Activated T-helper 1 cell treated with anti-CD3 and anti-CD28 coated beads, Interleukin-12 subunit alpha, Interleukin-12 subunit beta, Interleukin-2, Interleukin-4 antibody, amounts not matched to agents 30 ng/mL and 10 ng/mL and 1 ng/mL, durations not matched to agents 14 hours and 24 hours and 36 hours (primary cell): ENCODE measurements around the gene DOCK11. TPM values are rescaled to one million over a fixed set of nuclear protein-coding genes. Genes with fewer than 3 reads are reported as not detected.

Experiments used
- DNase-seq: peaks from one replicate; pipeline ENCODE4 v3.0.0; 2021; ENCODE audit warnings: low spot score
- H3K27ac Mint-ChIP-seq: one replicate; pipeline ENCODE4 v1.8.0; 2021; ENCODE audit warnings: mild to moderate bottlenecking, mixed read lengths
- H3K27me3 Mint-ChIP-seq: one replicate; pipeline ENCODE4 v1.8.0; 2022; ENCODE audit warnings: mild to moderate bottlenecking, moderate library complexity, mixed read lengths; ENCODE audit not compliant: insufficient read depth
- H3K36me3 Mint-ChIP-seq: one replicate; pipeline ENCODE4 v1.8.0; 2021; ENCODE audit warnings: low read depth, mixed read lengths
- H3K4me1 Mint-ChIP-seq: one replicate; pipeline ENCODE4 v1.8.0; 2021; ENCODE audit warnings: low read depth, mixed read lengths
- H3K4me3 Mint-ChIP-seq: one replicate; pipeline ENCODE4 v1.8.0; 2021; ENCODE audit warnings: mild to moderate bottlenecking, moderate library complexity, mixed read lengths
- H3K9me3 Mint-ChIP-seq: one replicate; pipeline ENCODE4 v1.8.0; 2021; ENCODE audit warnings: mixed read lengths
- intact Hi-C: fragments of 100-400 bp; cut with micrococcal nuclease; formaldehyde crosslinking; loops from one replicate; pipeline ENCODE4 v1.15.1; 2024
- total RNA-seq: library from RNA; stranded (reverse); gene quantifications from 2 replicates; pipeline ENCODE4 v1.2.3, GENCODE V29; 2022

Gene DOCK11
- total RNA-seq, 1 donor from 2014 or later: 28.6 TPM

- intact Hi-C loops: no loop called here
- Mint-ChIP-seq H3K4me3 (no peak overlapping the region), H3K4me1 (peaks cover 7% of the 10 kb centered on the region), H3K9me3 (no peaks in the 10 kb centered on the region), H3K36me3 (peaks cover 16% of the 10 kb centered on the region), H3K27me3 (no peaks in the 10 kb centered on the region), H3K27ac (no peak overlapping the region)
- DNase-seq: no peak
Measured at GRCh38 chrX:118548841-118549240, 53.2 kb downstream of the DOCK11 start.

GRCh38 chrX:118550792-118551191, 55.2 kb downstream of the DOCK11 start:
- intact Hi-C loops: no loop called here
- H3K9me3 Mint-ChIP-seq: no peaks in the 10 kb centered on the region
- no peak overlapping the region for H3K4me3 Mint-ChIP-seq
- H3K27ac Mint-ChIP-seq: peak overlapping the region; percentile 31
- no peak for DNase-seq
- no peaks in the 10 kb centered on the region for H3K27me3 Mint-ChIP-seq
- H3K36me3 Mint-ChIP-seq: peaks cover 10% of the 10 kb centered on the region
- peaks cover 14% of the 10 kb centered on the region for H3K4me1 Mint-ChIP-seq

- no peak for DNase-seq
Measured at GRCh38 chrX:118551426-118551825, 55.8 kb downstream of the DOCK11 start.

GRCh38 chrX:118552121-118552900, 56.7 kb downstream of the DOCK11 start:
- H3K27ac Mint-ChIP-seq: peak overlapping the region; percentile 67
- peaks cover 19% of the 10 kb centered on the region for H3K4me1 Mint-ChIP-seq
- H3K4me3 Mint-ChIP-seq: no peak overlapping the region
- DNase-seq: no peak
- H3K27me3 Mint-ChIP-seq: no peaks in the 10 kb centered on the region
- intact Hi-C loops: no loop called here
- H3K36me3 Mint-ChIP-seq: peaks cover 17% of the 10 kb centered on the region
- no peaks in the 10 kb centered on the region for H3K9me3 Mint-ChIP-seq

More at GRCh38 chrX:118551426-118551825, 55.8 kb downstream of the DOCK11 start:
- Mint-ChIP-seq H3K4me1 (peaks cover 14% of the 10 kb centered on the region), H3K9me3 (no peaks in the 10 kb centered on the region), H3K27me3 (no peaks in the 10 kb centered on the region), H3K4me3 (no peak overlapping the region), H3K36me3 (peaks cover 10% of the 10 kb centered on the region), H3K27ac (no peak overlapping the region)
- intact Hi-C loops: no loop called here

- no peak for DNase-seq
- Mint-ChIP-seq H3K4me1 (peaks cover 19% of the 10 kb centered on the region), H3K27me3 (no peaks in the 10 kb centered on the region), H3K36me3 (peaks cover 17% of the 10 kb centered on the region), H3K27ac (no peak overlapping the region), H3K4me3 (no peak overlapping the region), H3K9me3 (no peaks in the 10 kb centered on the region)
- intact Hi-C loops: no loop called here
Measured at GRCh38 chrX:118553042-118553710, 57.6 kb downstream of the DOCK11 start.

- intact Hi-C loops: no loop called here
- Mint-ChIP-seq H3K27ac (no peak overlapping the region), H3K27me3 (no peaks in the 10 kb centered on the region), H3K36me3 (peaks cover 17% of the 10 kb centered on the region), H3K4me1 (peaks cover 19% of the 10 kb centered on the region), H3K4me3 (no peak overlapping the region), H3K9me3 (no peaks in the 10 kb centered on the region)
- DNase-seq: no peak
Measured at GRCh38 chrX:118554511-118554910, 58.9 kb downstream of the DOCK11 start.

GRCh38 chrX:118558926-118559325, 63.3 kb downstream of the DOCK11 start:
- H3K4me3 Mint-ChIP-seq: no peak overlapping the region
- intact Hi-C loops: no loop called here
- no peak for DNase-seq
- H3K27ac Mint-ChIP-seq: no peak overlapping the region
- H3K9me3 Mint-ChIP-seq: no peaks in the 10 kb centered on the region
- H3K27me3 Mint-ChIP-seq: no peaks in the 10 kb centered on the region
- peaks cover 25% of the 10 kb centered on the region for H3K4me1 Mint-ChIP-seq
- peaks cover 26% of the 10 kb centered on the region for H3K36me3 Mint-ChIP-seq

- Mint-ChIP-seq H3K36me3 (peaks cover 28% of the 10 kb centered on the region), H3K4me1 (peaks cover 18% of the 10 kb centered on the region), H3K4me3 (no peak overlapping the region), H3K27me3 (no peaks in the 10 kb centered on the region), H3K9me3 (no peaks in the 10 kb centered on the region), H3K27ac (no peak overlapping the region)
- intact Hi-C loops: no loop called here
- DNase-seq: no peak
Measured at GRCh38 chrX:118560489-118560888, 64.9 kb downstream of the DOCK11 start.

- Mint-ChIP-seq H3K27ac (peak overlapping the region; percentile 55), H3K36me3 (peaks cover 26% of the 10 kb centered on the region)
- intact Hi-C loops: no loop called here
Measured at GRCh38 chrX:118562582-118563164, 67.1 kb downstream of the DOCK11 start.

GRCh38 chrX:118564498-118564897, 68.9 kb downstream of the DOCK11 start:
- Mint-ChIP-seq H3K36me3 (peaks cover 30% of the 10 kb centered on the region), H3K27me3 (no peaks in the 10 kb centered on the region), H3K4me3 (no peak overlapping the region), H3K4me1 (peaks cover 20% of the 10 kb centered on the region), H3K27ac (no peak overlapping the region), H3K9me3 (no peaks in the 10 kb centered on the region)
- intact Hi-C loops: no loop called here
- no peak for DNase-seq

More at GRCh38 chrX:118562582-118563164, 67.1 kb downstream of the DOCK11 start:
- Mint-ChIP-seq H3K4me3 (no peak overlapping the region), H3K27me3 (no peaks in the 10 kb centered on the region), H3K4me1 (peaks cover 14% of the 10 kb centered on the region), H3K9me3 (no peaks in the 10 kb centered on the region)
- DNase-seq: no peak

- peaks cover 23% of the 10 kb centered on the region for H3K4me1 Mint-ChIP-seq
- intact Hi-C loops: no loop called here
- peaks cover 31% of the 10 kb centered on the region for H3K36me3 Mint-ChIP-seq
- no peak overlapping the region for H3K27ac Mint-ChIP-seq
- no peak overlapping the region for H3K4me3 Mint-ChIP-seq
- H3K27me3 Mint-ChIP-seq: no peaks in the 10 kb centered on the region
- no peaks in the 10 kb centered on the region for H3K9me3 Mint-ChIP-seq
- DNase-seq: no peak
Measured at GRCh38 chrX:118565853-118566252, 70.2 kb downstream of the DOCK11 start.

- DNase-seq: no peak
- Mint-ChIP-seq H3K4me1 (peaks cover 22% of the 10 kb centered on the region), H3K36me3 (peaks cover 35% of the 10 kb centered on the region), H3K4me3 (no peak overlapping the region), H3K9me3 (no peaks in the 10 kb centered on the region), H3K27ac (no peak overlapping the region), H3K27me3 (no peaks in the 10 kb centered on the region)
- intact Hi-C loops: no loop called here
Measured at GRCh38 chrX:118566359-118566758, 70.7 kb downstream of the DOCK11 start.

GRCh38 chrX:118569676-118570075, 74.1 kb downstream of the DOCK11 start:
- Mint-ChIP-seq H3K27me3 (no peaks in the 10 kb centered on the region), H3K27ac (peak overlapping the region; percentile 56), H3K36me3 (peaks cover 26% of the 10 kb centered on the region), H3K4me3 (no peak overlapping the region), H3K4me1 (peaks cover 13% of the 10 kb centered on the region), H3K9me3 (no peaks in the 10 kb centered on the region)
- DNase-seq: no peak
- intact Hi-C loops: loop anchor here (1.0 to 2.0 kb wide), 2 partner anchors 33 to 75 kb away; partner anchors contain the start of gene DOCK11
